KMS-11 (cell line): ENCODE results near the gene P3H4.

Source experiments
- H2AFZ ChIP-seq: fragments of 200-600 bp; sonication (generic); 2 replicates; pipeline ENCODE4 v1.6.1; 2016; ENCODE audit warnings: antibody characterized with exemption, mixed run types, low read depth
- H3K27ac ChIP-seq: fragments of 200-600 bp; sonication (generic); 2 replicates; pipeline ENCODE4 v1.6.1; 2016; ENCODE audit warnings: mild to moderate bottlenecking, mixed run types
- H3K27me3 ChIP-seq: fragments of 200-600 bp; sonication (generic); 2 replicates; pipeline ENCODE4 v1.6.1; 2017; ENCODE audit warnings: mild to moderate bottlenecking, low read depth, mixed run types, moderate library complexity; ENCODE audit not compliant: insufficient read depth
- H3K36me3 ChIP-seq: fragments of 200-600 bp; sonication (generic); 2 replicates; pipeline ENCODE4 v1.6.1; 2017; ENCODE audit warnings: mild to moderate bottlenecking, mixed run types; ENCODE audit not compliant: insufficient read depth
- H3K4me1 ChIP-seq: fragments of 200-600 bp; sonication (generic); 2 replicates; pipeline ENCODE4 v1.6.1; 2016; ENCODE audit warnings: mild to moderate bottlenecking, low read depth, mixed run types; ENCODE audit not compliant: poor library complexity, severe bottlenecking
- H3K4me2 ChIP-seq: fragments of 200-600 bp; sonication (generic); 2 replicates; pipeline ENCODE4 v1.7.0; 2016; ENCODE audit warnings: mild to moderate bottlenecking, mixed run types
- H3K4me3 ChIP-seq: fragments of 200-600 bp; sonication (generic); IDR thresholded peaks from 2 replicates; pipeline ENCODE4 v1.6.1; 2017; ENCODE audit warnings: low read depth, low read length, mixed read lengths; ENCODE audit not compliant: insufficient read depth
- H3K79me2 ChIP-seq: fragments of 200-600 bp; sonication (generic); 2 replicates; pipeline ENCODE4 v1.6.1; 2016; ENCODE audit warnings: low read depth, mixed run types; ENCODE audit not compliant: insufficient read depth
- H3K9ac ChIP-seq: fragments of 200-600 bp; sonication (generic); 2 replicates; pipeline ENCODE4 v1.6.1; 2016; ENCODE audit warnings: mild to moderate bottlenecking, mixed run types
- H4K20me1 ChIP-seq: fragments of 200-600 bp; sonication (generic); 2 replicates; pipeline ENCODE4 v1.6.1; 2016; ENCODE audit warnings: mild to moderate bottlenecking, mixed run types; ENCODE audit not compliant: insufficient read depth
- TF ChIP-seq, protein P1 (sequence below): fragments of 200-600 bp; sonication (generic); conservative IDR thresholded peaks from 2 replicates; pipeline ENCODE4 v1.6.1; 2017; ENCODE audit warnings: low read depth, mild to moderate bottlenecking, antibody characterized with exemption, low read length, moderate library complexity, mixed read lengths

Gene P3H4

DNA sequence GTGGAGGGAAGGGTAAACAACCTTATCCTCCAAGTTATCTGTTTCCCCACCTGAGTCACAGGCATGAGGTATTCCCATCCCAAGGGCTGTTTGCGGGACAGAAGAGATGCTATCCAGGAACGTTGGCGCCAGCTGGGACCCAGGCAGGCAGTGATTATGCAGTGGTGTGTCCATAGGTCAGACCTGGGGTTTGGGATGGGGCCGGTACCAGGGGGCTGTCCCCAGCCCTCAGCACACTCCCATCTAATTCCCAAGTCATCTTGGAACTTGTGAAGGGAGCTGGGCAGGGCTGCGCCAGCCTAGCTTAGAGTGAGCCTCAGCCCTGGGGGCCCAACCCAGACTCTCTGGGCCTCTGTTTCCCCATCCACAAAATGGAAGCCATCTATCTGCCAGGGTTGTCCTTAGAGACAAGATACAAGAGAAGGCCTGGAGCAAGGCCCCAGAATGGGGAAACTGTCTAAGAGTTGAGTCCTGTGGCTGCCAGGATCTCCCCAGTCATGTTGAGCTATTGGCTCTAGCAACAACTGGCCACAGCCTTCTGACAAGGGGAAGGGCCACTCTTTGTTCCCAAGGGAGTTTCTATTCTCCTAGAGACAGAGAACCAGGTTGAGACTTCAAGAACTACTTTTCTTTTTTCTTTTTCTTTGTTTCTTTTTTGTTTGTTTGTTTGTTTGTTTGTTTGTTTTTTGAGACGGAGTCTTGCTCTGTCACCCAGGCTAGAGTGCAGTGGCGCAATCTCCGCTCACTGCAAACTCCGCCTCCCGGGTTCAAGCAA lies 15.4 kb downstream of the P3H4 start:
- Histone ChIP-seq H3K79me2 (no peaks in the 10 kb centered on the region), H3K4me1 (peaks cover 13% of the 10 kb centered on the region), H3K27ac (no peak overlapping the region), H3K27me3 (no peaks in the 10 kb centered on the region), H3K4me3 (no peak overlapping the region), H3K9ac (no peak overlapping the region), H3K36me3 (no peaks in the 10 kb centered on the region), H2AFZ (no peak overlapping the region), H3K4me2 (no peak overlapping the region), H4K20me1 (no peaks in the 10 kb centered on the region)
- TF ChIP-seq, protein P1, sequence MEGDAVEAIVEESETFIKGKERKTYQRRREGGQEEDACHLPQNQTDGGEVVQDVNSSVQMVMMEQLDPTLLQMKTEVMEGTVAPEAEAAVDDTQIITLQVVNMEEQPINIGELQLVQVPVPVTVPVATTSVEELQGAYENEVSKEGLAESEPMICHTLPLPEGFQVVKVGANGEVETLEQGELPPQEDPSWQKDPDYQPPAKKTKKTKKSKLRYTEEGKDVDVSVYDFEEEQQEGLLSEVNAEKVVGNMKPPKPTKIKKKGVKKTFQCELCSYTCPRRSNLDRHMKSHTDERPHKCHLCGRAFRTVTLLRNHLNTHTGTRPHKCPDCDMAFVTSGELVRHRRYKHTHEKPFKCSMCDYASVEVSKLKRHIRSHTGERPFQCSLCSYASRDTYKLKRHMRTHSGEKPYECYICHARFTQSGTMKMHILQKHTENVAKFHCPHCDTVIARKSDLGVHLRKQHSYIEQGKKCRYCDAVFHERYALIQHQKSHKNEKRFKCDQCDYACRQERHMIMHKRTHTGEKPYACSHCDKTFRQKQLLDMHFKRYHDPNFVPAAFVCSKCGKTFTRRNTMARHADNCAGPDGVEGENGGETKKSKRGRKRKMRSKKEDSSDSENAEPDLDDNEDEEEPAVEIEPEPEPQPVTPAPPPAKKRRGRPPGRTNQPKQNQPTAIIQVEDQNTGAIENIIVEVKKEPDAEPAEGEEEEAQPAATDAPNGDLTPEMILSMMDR, result no peak

DNA sequence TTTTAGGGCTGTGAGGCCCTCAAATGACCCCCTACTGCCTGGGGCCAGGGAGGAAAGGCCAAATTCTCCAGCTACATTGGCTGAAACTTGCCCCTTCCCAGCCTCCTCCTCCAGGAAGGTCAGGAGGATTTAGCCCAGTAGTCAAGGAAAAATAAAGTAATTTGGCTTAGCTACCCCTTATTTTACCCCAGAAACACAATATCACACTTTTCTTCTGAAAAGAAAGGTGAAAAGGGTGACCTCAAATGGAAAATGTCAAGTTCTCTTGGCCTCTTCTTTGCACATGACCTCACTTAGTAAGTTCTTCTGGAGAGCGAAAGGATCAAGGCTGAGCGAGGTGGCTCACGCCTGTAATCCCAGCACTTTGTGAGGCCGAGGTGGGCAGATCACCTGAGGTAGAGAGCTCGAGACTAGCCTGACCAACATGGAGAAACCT lies 17.2 kb downstream of the P3H4 start:
- Histone ChIP-seq H3K79me2 (no peaks in the 10 kb centered on the region), H3K4me2 (no peak overlapping the region), H3K27ac (no peak overlapping the region), H4K20me1 (no peaks in the 10 kb centered on the region), H3K27me3 (no peaks in the 10 kb centered on the region), H3K9ac (no peak overlapping the region), H3K4me3 (no peak overlapping the region), H2AFZ (no peak overlapping the region), H3K36me3 (no peaks in the 10 kb centered on the region), H3K4me1 (no peaks in the 10 kb centered on the region)
- TF ChIP-seq, protein P1, result no peak

DNA sequence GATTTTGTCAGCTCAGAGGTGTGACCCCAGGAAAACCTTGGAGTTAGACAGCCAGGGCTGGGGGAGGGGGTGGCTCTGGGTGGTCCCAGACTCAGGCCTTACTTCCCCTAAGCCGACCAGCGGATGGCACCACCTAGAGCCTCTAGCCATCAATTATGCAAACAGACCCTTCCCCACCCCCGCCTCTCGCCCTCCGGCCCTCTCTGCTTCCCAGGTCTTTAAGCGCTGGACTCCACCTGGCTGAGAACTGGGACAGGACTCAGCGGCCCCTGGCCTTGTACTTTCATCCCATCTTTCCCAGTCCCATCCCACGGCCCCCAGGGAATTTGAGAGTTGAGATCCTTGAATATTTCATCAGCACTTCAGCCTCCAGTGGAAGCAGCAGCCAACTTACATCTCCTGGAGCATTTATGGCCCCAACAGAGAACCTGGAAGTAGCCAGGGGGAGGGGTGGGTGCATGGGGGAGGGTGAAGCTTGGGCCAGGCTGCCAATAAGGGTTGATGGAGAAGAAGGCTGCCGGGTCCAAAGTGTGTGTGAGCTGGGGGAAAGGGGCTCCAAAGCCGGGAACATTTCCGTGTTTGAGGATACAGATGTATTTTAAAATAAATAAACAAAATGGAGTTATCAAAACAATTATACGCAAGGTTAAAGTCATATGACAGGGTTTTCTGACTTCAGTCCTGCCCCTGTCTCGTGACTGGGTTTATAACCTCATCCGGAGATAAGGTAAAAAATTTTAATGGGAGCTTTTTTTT lies 17.8 kb downstream of the P3H4 start:
- Histone ChIP-seq H3K27me3 (no peaks in the 10 kb centered on the region), H3K27ac (no peak overlapping the region), H4K20me1 (no peaks in the 10 kb centered on the region), H3K79me2 (no peaks in the 10 kb centered on the region), H3K9ac (no peak overlapping the region), H3K4me1 (no peaks in the 10 kb centered on the region), H3K4me2 (no peak overlapping the region), H3K4me3 (no peak overlapping the region), H2AFZ (no peak overlapping the region), H3K36me3 (no peaks in the 10 kb centered on the region)
- TF ChIP-seq, protein P1, result no peak

DNA sequence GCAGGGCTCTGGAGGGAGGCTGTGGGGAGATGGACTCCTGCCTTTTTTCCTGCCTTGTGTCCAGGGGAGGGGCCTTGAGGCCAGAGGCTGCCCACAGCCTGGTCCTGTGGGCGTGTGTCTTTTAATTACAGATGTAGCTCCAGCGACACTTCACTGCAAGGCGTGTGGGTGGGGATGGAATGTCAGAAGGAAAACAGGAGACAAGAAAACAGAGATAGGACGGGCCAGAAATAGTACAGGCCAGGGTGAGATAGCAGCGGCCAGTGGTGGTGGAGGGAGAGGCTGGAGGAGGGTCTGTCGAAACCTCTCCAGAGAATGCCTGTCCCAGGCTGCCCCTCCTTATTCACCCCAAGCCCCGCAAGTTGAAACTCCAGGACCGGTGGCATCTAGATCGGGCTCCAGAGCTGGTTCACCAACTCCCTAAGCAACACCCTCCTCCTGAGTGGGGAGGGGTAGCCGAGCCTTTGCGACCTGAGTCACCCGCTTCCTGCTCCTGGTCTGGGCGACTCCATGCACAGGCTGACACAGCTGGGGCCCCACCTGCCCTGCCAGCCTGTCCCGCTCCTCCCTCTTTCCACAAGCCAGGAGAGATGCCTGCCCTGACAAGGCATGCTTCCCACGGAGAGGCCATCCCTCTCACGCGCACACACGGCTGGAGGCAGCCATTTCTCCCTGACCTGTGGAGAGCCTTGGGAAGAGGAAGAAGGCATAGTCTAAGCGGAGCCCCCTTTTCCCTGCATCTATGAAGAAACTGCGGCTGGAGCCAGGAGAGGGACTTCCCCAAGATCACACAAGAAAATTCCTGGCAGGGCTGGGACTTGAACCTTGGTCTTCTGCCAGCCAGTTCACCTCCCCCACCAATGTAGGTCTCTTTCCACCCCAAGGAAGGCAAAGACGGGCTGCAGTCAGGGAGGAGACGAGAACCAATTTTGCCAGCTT lies 18.6 kb downstream of the P3H4 start:
- Histone ChIP-seq H2AFZ (no peak overlapping the region; the same call in 1 of the 2 replicates), H3K4me1 (no peaks in the 10 kb centered on the region), H3K27me3 (no peaks in the 10 kb centered on the region), H3K4me2 (no peak overlapping the region), H4K20me1 (no peaks in the 10 kb centered on the region), H3K36me3 (no peaks in the 10 kb centered on the region), H3K9ac (no peak overlapping the region), H3K4me3 (no peak overlapping the region), H3K79me2 (no peaks in the 10 kb centered on the region), H3K27ac (no peak overlapping the region)
- TF ChIP-seq, protein P1, result no peak
